Brain pericyte (primary cell): Measurements from ENCODE around the gene ZFYVE19.

Experiments used
- DNase-seq: peaks from one replicate; pipeline ENCODE4 v3.0.0-alpha.2; 2012; ENCODE audit warnings: low read depth, low spot score

ZFYVE19 gene

DNA sequence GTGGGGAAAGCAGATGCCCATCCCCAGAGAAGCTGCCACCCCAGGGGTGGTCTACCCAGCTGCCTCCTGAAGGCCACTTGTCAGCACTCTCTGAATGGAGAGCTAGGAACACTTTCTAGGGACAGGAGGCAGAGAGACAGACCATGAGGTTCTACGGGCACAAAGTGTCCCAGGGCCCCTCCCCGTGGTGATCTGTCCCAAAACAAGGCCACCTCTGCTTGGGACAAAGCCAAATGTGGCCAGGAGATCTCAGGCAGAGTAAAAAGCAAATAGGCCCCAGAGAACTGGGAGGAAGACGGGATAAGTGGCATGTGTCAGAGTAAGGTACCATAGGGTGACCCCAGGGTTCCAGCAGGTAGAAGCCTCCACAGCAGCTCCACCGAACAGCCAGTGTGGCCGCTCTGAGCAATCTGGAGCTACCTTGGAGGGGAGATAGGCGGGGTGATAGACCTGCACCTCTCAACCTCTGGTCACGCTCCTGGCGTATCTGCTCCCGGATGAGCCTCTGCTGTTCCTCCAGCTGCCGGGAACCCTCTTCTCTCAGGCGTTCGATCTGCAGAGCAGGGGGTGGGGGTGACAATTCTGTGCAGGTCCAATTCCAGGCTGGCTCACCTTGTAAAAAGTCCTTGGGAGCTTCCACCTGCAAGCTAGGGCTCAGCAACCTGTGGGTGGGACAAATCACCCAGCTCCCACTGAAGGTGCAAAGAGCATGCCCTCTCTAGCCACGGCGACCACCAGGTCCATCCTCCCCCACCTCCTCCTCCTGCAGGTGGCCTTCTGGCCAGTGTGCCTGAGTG is 31.0 kb upstream of the ZFYVE19 start:
- DNase-seq, result no peak

DNA sequence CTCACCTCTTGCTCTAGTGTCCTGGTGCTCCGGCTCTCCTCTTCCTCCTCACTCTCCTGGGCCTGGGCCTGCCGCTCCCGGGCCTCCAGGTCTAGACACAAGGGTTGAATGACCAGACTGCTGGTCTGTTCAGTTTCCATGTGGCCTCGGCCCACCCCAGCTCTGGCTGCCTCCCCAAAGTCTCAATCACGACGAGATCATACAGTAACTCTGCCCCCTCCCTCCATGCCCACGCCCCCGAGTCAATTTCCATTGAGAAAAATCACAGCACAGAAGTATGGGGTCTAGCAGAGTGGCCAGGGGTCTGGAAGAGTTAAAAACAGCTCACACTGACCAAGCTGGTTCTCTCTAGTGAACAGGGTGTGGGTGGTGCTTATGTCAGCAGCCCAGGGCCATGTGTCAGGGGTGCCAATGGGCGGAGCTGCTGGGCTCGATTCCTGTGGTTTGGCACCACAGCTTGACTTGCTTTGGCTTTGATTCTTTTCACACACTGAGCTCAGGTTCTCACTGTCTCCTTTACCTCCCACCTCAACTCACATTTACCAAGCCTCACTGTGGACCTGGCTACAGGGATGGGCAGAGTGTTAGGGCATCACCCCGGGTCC is 30.2 kb upstream of the ZFYVE19 start:
- DNase-seq, result no peak

DNA sequence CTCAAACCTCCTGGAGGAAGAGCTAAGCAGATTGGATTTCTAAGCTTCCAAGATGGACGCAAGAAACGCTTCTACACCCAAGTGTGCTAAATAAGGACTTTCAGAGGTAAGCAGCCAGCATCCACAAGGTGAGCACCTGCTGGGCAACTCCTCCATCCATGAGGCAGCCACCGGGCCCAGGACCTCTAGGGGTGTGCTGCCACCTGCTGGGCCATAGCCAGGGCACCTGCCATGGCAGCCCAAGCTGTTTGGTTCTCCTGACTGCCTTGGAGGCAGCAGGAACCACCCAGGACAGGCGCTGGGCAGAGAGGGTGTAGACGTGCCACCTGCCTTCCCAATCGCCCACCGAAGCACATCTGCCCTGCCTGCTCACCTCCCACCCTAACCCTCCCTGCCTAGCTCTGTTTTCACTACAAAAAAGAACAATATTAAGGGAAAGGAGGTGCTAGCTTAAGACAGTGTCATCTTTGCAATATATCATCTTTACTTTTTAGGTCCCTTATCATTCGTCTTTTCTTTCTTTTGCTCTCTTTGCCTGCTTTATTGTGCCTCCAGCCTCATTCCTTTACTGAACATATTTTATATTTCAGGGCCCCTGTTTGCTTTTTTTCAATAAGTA is 24.2 kb upstream of the ZFYVE19 start:
- DNase-seq, result no peak

DNA sequence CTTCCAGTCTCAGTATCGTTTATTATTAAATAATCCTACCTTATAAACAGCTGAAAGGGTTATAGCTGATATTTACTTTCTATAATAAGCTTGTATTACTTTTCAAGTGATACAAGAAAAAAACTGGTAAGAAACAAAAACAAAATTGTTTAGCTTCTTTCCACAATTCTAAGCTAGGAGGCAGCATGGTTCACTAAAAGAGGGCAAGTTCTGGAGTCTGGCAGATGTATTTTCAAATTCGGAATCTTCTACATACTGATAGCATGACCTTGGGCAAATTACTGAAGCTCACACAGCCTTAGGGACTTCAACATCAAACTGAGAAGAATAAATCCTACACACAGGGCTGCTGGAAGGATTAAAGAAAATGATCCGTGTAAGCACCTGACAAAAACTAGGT is 21.7 kb upstream of the ZFYVE19 start:
- no peak for DNase-seq

DNA sequence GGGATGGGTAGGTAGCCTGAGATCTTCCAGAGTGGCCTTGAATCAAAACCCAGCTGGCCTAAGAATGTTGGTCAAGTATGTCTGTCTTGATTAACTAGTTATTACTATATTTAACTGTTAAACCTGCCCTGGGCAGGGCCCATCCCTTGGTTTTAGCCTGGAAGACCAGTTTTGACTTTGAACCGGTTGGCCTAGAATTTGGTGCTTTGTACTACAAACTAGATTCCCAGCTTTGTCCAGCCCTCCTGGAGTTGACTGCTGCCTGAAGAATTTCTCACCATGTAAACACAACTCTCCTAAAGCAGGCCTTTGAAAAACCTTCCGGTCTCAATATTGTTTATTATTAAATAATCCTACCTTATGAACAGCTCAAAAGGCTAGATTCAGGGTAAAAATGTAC is 21.1 kb upstream of the ZFYVE19 start:
- DNase-seq, result no peak

DNA sequence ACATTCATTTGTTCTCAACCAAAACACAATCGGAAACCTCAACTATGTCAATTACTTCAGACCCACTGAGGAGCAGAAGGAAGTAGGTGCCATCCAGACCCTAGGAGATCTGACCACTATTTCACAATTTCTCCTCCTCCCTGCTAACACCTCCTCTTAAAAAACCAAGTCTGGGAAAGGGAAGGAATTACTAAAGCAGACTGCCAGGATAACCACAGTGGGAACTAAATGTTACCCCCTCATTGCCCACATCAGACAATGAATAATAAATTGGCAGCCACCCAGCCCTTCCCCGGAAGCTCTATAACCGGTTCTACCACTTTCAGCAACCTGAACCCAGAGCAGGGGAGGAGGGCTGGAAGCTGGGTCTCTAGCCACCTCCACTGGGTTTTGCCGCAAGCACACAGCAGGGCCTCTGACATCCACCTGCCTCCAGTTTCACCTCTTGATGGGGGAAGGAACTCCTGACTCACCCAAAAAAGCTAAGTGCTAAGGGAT is 19.5 kb upstream of the ZFYVE19 start:
- DNase-seq, result no peak

DNA sequence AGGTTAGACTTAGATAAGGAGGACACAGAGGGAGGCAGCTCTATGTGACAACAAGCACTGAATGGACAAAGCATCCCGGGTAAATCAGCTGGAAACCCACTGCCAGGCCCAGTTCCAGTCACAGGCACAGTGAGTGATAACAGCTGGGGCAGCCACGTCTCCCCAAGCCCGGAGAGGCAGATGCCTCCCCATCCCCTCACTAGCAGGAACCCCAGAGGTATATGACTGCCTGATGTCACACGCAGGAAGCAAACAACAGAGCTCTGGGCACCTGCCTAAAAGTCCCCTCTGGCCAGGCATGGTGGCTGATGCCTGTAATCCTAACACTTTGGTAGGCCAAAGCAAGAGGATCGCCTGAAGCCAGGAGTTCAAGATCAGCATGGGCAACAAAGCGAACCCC is 18.9 kb upstream of the ZFYVE19 start:
- no peak for DNase-seq

DNA sequence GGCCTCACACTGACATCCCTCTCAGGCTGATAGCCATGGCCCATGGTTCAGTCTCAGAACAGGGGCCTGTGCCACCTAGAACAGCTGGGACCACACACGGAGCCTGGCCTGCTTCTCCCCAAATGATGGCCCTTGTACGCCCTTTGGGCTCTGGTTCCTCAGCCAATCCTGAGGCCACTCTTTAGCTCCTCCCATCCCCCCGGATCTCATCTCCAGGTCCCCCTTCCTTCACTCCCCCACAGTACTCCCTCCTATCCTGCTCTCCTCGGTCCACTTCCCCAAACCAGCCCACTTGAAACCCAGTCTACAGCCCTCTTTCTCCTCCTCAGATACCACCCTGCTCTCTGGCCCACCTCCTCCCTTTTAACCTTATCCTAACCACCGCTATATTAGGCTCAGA is 17.8 kb upstream of the ZFYVE19 start:
- no peak for DNase-seq

DNA sequence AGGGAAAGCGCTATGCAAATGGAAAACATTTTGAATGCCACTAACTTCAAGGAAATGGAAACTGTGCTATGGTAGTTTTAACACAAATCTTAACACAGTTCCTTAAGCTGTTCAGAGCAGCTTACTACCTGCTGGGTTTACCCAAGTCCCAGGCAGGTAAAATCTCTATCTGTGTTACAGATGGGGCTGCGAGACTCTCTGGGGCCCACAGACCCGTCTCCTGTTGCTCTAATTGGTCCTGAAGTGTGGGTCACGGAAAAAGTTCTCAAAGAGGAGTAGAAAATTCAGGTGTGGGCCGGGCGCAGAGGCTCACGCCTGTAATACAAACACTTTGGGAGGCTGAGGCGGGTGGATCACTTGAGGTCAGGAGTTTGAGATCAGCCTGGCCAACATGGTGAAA is 16.9 kb upstream of the ZFYVE19 start:
- DNase-seq, result no peak

DNA sequence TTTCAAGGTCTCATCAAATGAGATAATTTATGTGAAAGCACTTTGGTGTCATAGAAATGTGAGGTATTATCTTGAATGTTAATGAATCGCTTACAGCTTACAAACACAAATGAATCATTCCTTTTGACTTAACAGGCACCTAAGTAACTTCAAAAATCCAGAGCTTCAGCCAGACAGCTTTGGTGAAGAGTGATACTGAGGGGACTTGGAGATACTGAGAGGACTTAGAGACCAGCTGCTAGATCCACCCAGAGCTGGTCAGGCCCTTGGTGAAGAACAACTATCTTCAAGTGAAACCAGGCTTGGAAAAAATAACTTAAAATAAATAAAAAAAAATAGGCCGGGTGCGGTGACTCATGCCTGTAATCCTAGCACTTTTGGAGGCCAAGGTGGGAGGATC is 16.2 kb upstream of the ZFYVE19 start:
- no peak for DNase-seq

DNA sequence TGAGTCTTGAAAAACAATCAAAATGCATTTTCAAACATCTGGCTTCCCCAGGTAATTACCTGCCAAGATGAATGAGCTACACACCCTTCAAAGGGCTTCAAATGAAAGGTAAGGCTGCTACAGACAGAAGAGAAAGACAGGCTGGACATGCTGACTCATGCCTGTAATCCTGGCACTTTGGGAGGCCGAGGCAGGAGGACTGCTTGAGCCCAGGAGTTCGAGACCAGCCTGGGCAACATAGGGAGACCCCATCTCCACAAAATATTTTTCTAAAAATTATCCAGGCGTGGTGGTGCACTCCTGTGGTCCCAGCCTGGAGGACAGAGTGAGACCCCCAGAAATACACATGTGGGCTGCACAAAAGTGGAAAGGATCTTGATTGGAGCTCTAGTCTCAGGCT is 14.5 kb upstream of the ZFYVE19 start:
- DNase-seq, result no peak

DNA sequence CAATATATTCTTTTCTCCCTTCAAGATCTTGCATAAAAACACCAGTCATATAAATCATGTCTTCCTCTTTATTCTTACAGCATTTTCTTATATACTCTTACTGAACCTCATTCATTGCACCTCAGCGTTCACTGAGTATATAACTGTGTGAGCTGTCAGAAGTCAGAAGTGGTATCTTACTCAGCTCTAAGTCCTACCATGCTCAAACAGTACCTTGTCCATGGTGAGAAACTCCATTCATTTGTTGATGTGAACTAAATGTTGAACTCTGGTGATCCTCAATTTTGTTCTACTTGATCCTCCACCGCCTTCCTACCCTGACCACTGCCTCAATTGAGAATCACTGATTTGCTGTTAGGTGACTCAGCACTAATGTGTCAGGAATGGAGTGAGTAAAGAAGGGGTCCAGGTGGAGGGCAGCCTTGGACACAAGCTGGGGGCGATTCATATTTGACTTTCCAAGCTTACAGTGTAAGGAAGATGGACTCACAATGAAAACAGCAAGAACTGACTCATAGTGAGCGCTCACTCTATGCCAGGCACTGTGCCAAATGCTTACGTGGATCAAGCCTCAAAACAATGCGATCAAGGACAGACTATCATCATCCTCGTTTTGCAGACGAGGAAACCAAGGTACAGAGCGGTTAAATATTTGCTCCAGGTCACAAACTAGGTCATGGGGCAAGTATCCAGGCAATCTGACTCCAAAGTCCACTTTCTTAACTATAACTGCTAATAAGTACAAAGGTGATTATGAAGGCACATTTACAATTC is 13.5 kb upstream of the ZFYVE19 start:
- peak; percentile 78 for DNase-seq

DNA sequence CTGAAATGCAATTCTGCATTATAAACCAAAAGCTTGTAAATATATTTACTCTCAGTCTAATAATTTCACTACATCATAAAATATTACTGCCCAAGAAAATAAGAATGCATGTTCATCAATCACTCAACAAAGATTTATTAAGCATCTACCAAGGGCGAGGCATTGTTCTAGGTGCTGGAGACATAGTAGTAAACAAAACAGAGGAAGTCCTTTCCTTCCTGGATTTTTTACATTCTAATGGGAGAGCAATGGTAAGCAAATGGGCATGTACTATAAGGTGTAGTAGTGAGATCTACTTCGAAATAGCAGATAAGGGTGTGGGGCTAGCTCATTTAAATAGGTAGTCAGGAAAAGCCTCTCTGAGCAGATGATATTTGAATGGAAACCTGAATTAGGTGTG is 10.8 kb upstream of the ZFYVE19 start:
- no peak for DNase-seq

DNA sequence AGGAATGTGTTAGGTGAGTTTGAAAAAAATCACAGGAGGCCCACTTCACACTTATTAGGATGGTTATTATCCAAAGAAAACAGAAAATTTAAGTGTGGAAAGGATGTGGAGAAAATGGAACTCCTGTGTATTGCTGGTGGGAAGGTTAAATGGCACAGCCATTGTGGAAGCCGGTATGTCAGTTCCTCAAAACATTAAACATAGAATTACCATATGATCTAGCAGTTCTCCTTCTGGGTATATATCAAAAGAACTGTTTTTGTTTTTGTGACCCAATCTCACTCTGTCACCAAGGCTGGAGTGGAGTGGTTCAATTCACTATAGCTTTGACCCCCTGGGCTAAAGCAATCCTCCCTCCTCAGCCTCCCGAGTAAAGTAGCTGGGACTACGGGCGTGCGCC is 10.4 kb upstream of the ZFYVE19 start:
- DNase-seq, result no peak

DNA sequence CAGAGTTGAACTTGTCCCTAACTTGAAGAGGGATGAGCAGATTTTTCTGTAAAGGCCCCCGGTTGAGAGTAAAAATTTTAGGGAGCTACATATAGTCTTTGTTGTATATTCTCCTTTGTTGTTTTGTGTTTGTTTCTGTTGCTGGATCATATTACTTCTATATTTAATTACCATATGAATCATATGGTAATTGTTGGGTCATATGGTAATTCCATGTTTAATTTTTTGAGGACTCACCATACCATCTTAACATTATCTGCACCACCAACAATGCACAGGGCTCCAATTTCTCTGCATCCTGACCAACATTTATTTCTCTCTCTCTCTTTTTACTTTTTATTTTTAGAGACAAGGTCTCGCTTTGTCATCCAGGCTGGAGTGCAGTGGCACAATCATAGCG is 7.4 kb upstream of the ZFYVE19 start:
- DNase-seq, result no peak

DNA sequence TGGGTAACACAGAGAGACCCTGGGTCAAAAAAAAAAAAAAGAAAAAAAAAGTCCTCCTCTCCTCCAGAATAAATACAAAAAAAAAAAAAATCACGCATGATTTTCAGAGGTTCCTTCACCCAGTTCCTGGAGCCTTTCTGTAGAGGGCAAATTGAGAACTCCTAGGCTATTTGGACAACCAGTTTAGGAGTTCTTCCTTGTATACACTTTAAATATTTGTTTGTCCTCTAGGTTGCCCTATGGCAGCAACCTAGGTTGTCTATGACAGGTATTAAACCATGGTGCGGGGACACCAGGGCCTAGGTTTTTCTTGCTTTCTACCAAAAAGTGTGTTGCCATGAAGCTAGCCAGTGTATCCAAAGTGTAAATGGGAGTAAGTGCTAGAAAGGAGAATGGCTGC is 3.8 kb upstream of the ZFYVE19 start:
- no peak for DNase-seq

DNA sequence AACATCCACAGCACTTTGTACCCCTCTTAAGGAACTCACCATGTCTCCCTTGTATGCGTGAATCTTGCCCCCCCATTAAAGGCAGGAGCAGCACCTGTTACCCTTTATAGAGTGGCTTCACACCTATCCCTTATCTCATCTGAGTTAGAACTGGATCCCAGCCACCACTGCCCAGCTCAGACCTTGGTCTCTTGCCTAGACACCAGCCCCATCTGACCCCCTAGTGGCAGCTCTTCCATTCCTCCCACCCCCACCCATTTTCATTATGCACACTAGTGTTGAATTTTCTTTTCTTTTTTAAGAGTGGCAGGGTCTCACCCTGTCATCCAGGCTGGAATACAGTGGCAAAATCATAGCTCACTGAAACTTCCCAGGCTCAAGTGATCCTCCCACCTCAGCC is 3.2 kb upstream of the ZFYVE19 start:
- DNase-seq, result no peak

DNA sequence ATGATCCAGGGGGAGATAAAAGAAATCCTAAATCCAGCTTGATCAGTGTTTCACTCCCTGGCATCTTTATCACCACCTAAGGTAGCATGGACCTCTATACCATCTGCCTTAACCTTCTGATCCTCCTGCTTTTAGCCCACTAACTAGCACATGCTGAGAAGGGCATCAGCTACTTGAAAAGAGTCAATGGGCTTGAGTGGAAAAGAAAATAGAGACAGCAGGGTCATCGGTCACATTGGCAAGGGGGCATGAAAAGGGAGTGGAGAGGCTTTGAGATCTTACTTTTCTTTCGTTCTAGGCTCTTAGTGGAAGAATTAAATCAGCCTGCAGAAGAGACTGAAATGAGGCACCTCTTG is 239 bp upstream of the ZFYVE19 start:
- DNase-seq, result no peak

DNA sequence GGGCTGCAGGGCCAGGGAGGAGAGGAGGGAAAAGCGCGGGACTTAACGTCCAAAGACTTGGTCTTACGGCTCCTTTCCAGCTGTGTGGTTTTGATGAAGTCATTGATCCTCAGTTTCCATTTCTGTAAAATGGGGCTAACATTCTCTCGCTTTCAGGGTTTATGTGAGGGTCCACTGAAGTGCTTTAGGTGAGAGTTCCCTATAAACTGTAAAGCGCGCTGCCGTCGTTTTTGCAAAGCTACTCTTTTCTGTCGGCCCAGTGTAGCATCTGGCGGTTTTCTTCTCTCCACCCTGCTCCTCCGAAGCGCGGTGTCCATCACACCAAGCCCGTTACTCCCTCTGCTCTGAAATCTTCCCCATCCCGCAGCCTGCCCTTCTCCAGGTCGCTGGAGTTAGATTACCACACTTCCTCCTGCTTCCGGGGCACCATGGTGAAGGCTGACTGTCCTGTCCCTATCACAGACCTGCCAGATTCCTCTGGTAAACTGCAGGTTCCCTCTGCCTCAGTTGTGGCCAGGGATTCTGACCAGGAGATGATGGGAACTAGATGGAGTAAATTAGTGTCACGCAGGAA is 1.1 kb downstream of the ZFYVE19 start:
- DNase-seq, result no peak

DNA sequence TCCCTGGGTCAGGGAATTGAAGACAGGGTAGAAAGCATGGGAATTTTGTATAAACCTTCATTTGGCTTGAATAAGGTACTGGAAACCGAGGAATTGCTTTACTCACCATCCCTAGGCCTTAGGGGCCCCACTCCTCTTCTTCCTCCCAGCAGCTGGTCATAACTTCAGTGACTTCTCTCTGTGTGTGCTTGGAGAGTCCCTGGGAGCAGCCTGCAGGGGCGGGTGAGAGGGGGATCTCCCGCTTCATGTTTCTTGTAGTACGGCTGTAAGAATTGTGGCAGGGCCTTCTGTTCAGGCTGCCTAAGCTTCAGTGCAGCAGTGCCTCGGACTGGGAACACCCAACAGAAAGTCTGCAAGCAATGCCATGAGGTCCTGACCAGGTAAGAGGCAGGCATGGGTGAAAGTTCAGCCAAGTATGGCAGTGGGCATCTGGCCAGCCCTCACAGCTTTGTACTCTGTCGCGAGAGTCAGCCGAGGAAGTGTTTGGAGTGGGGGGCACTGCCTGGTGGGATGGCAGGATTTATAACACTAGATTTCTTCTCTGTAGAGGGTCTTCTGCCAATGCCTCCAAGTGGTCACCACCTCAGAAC is 2.1 kb downstream of the ZFYVE19 start:
- DNase-seq, result no peak

DNA sequence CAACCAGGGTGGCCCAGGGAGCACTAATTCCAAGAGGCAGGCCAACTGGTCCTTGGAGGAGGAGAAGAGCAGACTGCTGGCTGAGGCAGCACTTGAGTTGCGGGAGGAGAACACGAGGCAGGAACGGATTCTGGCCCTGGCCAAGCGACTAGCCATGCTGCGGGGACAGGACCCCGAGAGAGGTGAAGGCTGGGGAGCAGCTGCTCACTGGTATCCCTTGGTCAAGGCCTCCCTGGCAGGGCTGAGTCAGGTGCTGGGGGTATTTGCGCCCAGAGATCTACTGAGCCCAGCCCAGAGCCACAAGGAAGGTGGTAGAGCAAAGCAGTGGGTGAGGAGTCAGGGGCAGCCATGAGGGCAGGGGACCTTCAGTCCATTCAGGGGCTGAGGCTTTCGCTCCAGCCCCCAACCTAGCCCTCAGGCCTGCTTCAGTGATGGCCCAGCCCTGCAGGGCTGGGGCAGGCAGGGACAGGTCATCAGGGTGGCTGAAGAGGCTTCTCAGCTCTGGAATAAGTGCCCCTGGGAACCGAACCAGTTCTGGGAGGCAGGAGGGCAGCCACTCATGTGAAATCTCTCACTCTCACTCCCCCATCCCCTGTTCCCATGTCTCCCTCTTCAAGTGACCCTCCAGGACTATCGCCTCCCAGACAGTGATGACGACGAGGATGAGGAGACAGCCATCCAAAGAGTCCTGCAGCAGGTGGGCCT is 6.0 kb downstream of the ZFYVE19 start:
- DNase-seq, result no peak
